Stimulated activated naive B cell treated with anti-CD40 and anti-IgM and Interleukin-4, amounts not matched to agents 10 μg/mL and 1 μg/mL and 100 μg/mL, for 72 hours (primary cell): ENCODE measurements around the gene TTC6.

ENCODE experiments used
- ATAC-seq, 2 donors: fragments of 150-1000 bp; cut with Tn5 transposase; replicated peaks; 2 replicates each; pipeline ENCODE4 v1.10.0; 2021; ENCODE audit warnings: moderate library complexity in 1 of 2
- DNase-seq: peaks from one replicate; pipeline ENCODE4 v3.0.0; 2021
- H3K27ac Mint-ChIP-seq: one replicate; pipeline ENCODE4 v1.8.0; 2022; ENCODE audit warnings: mild to moderate bottlenecking, mixed read lengths
- H3K27me3 Mint-ChIP-seq, 2 donors: one replicate each; pipeline ENCODE4 v1.8.0; 2022; ENCODE audit warnings: mixed read lengths in 2 of 2
- H3K36me3 Mint-ChIP-seq, 2 donors: one replicate each; pipeline ENCODE4 v1.8.0; 2022; ENCODE audit warnings: mixed read lengths in 2 of 2, mild to moderate bottlenecking in 1 of 2
- H3K4me1 Mint-ChIP-seq, 2 donors: one replicate each; pipeline ENCODE4 v1.8.0; 2022; ENCODE audit warnings: mixed read lengths in 2 of 2, mild to moderate bottlenecking in 1 of 2
- H3K4me3 Mint-ChIP-seq, 2 donors: one replicate each; pipeline ENCODE4 v1.8.0; 2022; ENCODE audit warnings: mild to moderate bottlenecking in 2 of 2, mixed read lengths in 2 of 2, moderate library complexity in 1 of 2
- H3K9me3 Mint-ChIP-seq, 2 donors: one replicate each; pipeline ENCODE4 v1.8.0; 2022; ENCODE audit warnings: mixed read lengths in 2 of 2, mild to moderate bottlenecking in 1 of 2

The TTC6 gene

GRCh38 chr14:37579274-37579673 lies 16.2 kb upstream of the TTC6 start:
- peaks cover 0 to 3% of the 10 kb centered on the region in 2 donors for H3K9me3 Mint-ChIP-seq
- ATAC-seq (no peak), DNase-seq (no peak)
- H3K4me1 Mint-ChIP-seq: peaks cover 0 to 2% of the 10 kb centered on the region in 2 donors
- no peaks in the 10 kb centered on the region for H3K36me3 Mint-ChIP-seq
- no peak overlapping the region for H3K4me3 Mint-ChIP-seq
- peaks cover 10 to 24% of the 10 kb centered on the region in 2 donors for H3K27me3 Mint-ChIP-seq
- H3K27ac Mint-ChIP-seq: no peak overlapping the region

GRCh38 chr14:37580146-37580545 lies 15.3 kb upstream of the TTC6 start:
- H3K27ac Mint-ChIP-seq: no peak overlapping the region
- H3K36me3 Mint-ChIP-seq: no peaks in the 10 kb centered on the region
- peaks cover 12 to 27% of the 10 kb centered on the region in 2 donors for H3K27me3 Mint-ChIP-seq
- no peak for DNase-seq
- no peak for ATAC-seq
- peaks cover 0 to 1% of the 10 kb centered on the region in 2 donors for H3K9me3 Mint-ChIP-seq
- H3K4me1 Mint-ChIP-seq: peaks cover 0 to 2% of the 10 kb centered on the region in 2 donors
- no peak overlapping the region for H3K4me3 Mint-ChIP-seq

DNA sequence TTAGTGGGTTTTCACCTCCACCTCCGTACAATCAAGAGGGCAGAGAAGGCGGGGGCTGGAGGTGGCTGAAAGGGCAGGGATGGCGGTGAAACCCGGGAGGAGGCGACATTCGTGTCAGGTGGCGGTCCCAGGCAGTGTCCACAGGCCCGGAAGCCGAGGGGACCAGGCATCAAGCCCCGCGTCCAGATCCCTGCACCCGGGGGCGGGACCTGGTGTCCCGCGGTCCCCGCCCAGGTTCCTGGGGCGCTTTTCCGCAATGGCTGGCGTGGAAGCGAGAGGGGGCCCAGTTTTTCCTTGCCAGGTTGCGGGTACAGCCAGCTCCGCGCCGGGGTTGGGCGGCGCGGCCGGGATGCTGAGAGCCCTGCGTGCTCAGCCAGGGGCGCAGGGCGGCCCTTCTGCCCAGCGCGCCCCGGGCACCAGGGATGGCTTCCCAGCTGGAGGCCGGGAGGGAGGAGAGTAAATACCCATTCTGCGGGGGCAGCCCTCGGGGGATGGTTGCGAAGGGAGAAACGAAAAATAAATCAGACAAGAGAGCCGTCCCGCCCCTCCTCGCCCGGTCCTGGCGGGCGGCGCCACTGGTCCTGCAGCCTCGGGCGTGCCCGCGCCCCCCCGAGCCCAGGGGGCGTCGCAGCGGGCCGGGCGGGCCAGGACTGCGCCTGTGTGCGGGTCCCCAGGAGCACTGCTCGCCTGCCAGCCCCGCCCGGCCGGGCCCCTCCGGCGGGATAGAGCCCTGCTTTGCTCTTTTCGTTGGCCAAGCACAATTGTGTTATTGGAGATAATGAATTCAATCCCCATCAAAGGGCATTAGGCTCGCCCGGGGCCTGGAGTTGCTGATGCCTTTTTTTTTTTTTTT lies 11.8 kb upstream of the TTC6 start:
- no peak overlapping the region for H3K4me3 Mint-ChIP-seq

DNA sequence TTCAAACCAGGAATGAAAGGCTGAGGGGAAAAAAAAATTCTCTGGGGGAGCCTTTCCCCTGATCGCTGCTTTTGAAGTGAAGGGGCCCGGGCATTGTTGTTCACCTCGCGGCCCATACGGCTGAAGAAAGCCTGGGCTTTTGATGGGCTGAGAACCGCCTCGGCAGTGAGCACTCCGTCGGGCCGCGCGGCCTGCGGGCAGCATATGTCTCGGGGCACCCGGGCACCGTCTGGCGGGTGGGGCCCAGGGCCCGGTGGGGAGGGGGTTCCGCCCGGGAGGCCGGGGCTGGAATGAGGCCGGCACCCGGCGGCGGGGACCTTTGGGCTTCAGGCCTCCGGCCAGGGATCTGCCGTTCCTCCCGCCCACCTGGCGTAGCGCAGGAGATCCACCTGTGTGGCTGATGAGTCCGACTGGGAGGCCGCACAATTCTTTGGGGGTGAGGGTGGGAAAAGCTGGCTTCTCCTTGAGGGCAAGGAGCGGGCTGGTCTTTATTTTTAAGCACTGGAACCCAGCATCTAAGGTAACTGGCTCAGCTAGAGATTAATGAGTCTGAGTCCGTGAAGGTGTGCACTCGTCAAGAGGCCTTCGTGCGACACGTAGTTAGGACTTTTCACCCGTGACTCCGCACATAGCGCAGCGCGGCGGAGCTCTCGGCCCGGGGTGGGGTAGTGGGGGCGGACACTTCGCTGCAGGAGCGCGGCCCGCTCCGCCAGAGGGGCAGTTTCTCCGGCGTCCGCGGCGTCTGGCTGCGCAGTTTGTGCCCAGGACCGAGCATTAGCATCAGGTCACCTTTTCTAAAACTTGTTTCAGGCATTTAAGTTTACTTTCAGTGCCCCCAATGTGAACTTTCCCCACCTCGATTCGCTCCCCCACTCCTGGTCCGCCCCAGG lies 11.0 kb upstream of the TTC6 start:
- Mint-ChIP-seq H3K27ac (no peak overlapping the region), H3K4me1 (peaks cover 0 to 2% of the 10 kb centered on the region in 2 donors), H3K27me3 (peaks cover 35 to 58% of the 10 kb centered on the region in 2 donors), H3K36me3 (no peaks in the 10 kb centered on the region), H3K9me3 (no peaks in the 10 kb centered on the region), H3K4me3 (no peak overlapping the region)
- DNase-seq (no peak), ATAC-seq (no peak)

More for the DNA sequence above, 11.8 kb upstream of the TTC6 start:
- H3K27ac Mint-ChIP-seq: no peak overlapping the region
- peaks cover 0 to 2% of the 10 kb centered on the region in 2 donors for H3K4me1 Mint-ChIP-seq
- H3K27me3 Mint-ChIP-seq: peaks cover 32 to 54% of the 10 kb centered on the region in 2 donors
- no peaks in the 10 kb centered on the region for H3K9me3 Mint-ChIP-seq
- DNase-seq: no peak
- H3K36me3 Mint-ChIP-seq: no peaks in the 10 kb centered on the region
- ATAC-seq: no peak

GRCh38 chr14:37585101-37585511 lies 10.3 kb upstream of the TTC6 start:
- peak overlapping the region; percentile 31 for H3K27ac Mint-ChIP-seq
- DNase-seq (no peak), ATAC-seq (no peak)
- H3K9me3 Mint-ChIP-seq: no peaks in the 10 kb centered on the region
- no peak overlapping the region for H3K4me3 Mint-ChIP-seq
- peaks cover 36 to 55% of the 10 kb centered on the region in 2 donors for H3K27me3 Mint-ChIP-seq
- H3K36me3 Mint-ChIP-seq: no peaks in the 10 kb centered on the region
- H3K4me1 Mint-ChIP-seq: peaks cover 0 to 2% of the 10 kb centered on the region in 2 donors

DNA sequence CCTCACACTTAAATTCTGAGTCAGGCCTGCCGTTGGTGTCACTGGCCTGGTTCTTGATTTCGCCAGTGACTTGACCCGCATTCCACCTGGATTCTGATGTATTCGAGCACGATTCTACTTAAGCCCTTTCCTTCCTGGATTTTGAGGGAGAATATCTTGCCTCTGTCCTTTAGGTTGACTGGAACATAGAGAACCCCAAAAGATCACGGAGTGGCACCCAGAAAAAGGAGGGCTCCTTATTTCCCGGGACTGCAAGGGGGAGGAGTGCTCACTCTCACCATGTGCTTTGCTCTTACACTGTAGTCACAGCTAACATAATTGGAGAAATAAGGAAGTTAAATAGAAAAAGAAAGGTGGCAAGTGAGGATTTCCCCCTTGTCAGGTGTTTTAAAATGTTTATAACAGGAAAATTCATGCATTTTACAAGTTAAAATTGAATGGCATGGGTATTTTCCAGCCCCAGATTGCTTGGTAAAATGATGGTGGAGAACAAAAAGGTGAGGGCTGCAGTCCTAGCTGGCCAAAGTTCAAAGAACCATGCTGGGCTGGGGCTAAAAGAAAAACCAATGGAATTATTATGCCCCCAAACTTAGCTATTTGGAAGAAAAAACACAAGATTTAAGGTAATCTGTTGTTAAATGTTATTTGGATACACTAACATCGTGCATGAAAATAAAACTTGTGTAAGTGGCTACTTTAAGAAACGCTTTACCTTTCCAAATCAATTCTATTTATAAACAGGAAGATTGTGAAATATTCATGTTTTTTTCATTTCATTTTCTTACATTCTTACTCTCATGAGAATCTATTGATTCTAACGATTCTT lies 9.2 kb upstream of the TTC6 start:
- ATAC-seq: no peak
- Mint-ChIP-seq H3K36me3 (peaks cover under 1 to 5% of the 10 kb centered on the region in 2 donors), H3K27ac (no peak overlapping the region), H3K4me1 (peaks cover 2% of the 10 kb centered on the region in 2 donors), H3K9me3 (peaks cover under 1% of the 10 kb centered on the region in 2 donors), H3K4me3 (no peak overlapping the region), H3K27me3 (peaks cover 43 to 61% of the 10 kb centered on the region in 2 donors)
- no peak for DNase-seq

DNA sequence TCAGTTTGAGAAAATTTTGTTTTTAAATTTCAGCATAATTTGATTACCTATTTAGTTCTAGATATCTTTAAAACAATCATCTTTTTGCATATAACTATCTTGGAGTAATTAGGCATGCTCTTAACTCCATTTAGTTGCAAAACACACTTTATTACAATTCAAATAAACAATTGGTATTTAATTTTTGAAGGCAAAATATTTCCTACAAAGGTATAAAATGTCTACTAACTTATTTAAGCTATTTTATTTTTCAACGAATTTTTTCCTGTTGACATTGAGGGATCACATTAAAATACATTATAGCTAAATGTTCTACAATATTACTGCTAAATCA lies 8.7 kb upstream of the TTC6 start:
- DNase-seq (no peak), ATAC-seq (no peak)
- peaks cover 3 to 9% of the 10 kb centered on the region in 2 donors for H3K36me3 Mint-ChIP-seq
- no peak overlapping the region for H3K4me3 Mint-ChIP-seq
- H3K27me3 Mint-ChIP-seq: peaks cover 47 to 67% of the 10 kb centered on the region in 2 donors
- H3K27ac Mint-ChIP-seq: no peak overlapping the region
- peaks cover 2 to 5% of the 10 kb centered on the region in 2 donors for H3K4me1 Mint-ChIP-seq
- peaks cover 3 to 4% of the 10 kb centered on the region in 2 donors for H3K9me3 Mint-ChIP-seq

GRCh38 chr14:37587131-37587803 lies 8.2 kb upstream of the TTC6 start:
- H3K4me3 Mint-ChIP-seq: no peak overlapping the region
- H3K4me1 Mint-ChIP-seq: peaks cover 2 to 10% of the 10 kb centered on the region in 2 donors
- H3K9me3 Mint-ChIP-seq: peaks cover 3 to 4% of the 10 kb centered on the region in 2 donors
- H3K36me3 Mint-ChIP-seq: peaks cover 3 to 9% of the 10 kb centered on the region in 2 donors
- DNase-seq: no peak
- no peak for ATAC-seq
- no peak overlapping the region for H3K27ac Mint-ChIP-seq
- peaks cover 51 to 72% of the 10 kb centered on the region in 2 donors for H3K27me3 Mint-ChIP-seq

GRCh38 chr14:37587881-37588666 lies 7.4 kb upstream of the TTC6 start:
- Mint-ChIP-seq H3K9me3 (peaks cover 4 to 5% of the 10 kb centered on the region in 2 donors), H3K4me1 (peaks cover 2 to 16% of the 10 kb centered on the region in 2 donors), H3K36me3 (peaks cover 3 to 14% of the 10 kb centered on the region in 2 donors), H3K4me3 (no peak overlapping the region), H3K27me3 (peaks cover 58 to 78% of the 10 kb centered on the region in 2 donors), H3K27ac (peak overlapping the region; percentile 56)
- ATAC-seq (no peak), DNase-seq (no peak)

GRCh38 chr14:37588667-37588955 lies 6.8 kb upstream of the TTC6 start:
- Mint-ChIP-seq H3K9me3 (peaks cover 4 to 5% of the 10 kb centered on the region in 2 donors), H3K27ac (peak overlapping the region; percentile 56), H3K4me3 (no peak overlapping the region)

DNA sequence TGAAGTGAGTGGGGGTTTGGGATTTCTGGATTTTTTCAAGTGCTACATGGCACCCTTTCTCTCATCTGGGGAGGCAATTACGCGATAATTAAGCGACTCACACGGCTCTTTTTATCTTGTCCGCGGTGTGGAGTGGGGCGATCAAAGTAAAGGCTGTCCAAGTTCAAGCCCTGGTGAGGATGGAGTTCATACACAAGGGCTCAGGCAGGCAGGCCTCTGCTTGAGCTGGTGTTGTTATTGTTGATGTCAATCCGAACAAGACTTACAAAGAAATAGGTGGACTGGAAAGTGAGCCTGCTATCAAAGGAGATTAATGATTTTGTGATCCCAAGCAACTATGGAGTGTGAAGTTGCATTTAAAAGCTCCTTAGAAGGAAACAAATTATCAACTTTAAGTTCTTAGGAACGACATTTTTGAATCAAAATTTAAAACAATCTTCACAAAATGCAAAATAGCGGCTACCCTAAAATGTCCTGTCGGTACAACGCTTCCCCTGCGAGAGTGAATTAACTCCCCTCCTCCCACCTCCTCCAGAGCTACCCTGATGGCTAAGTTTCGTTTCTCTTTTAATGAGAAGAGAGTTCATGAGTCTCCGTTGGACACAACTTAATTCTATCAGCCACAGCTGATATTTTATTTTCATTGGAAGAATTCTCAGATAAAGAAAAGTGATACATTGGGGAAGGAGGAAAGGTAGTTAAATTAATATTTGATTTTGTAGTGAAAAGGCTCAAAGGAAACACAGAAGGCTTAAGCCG lies 6.3 kb upstream of the TTC6 start:
- H3K4me3 Mint-ChIP-seq: no peak overlapping the region
- H3K9me3 Mint-ChIP-seq: peaks cover 4 to 7% of the 10 kb centered on the region in 2 donors
- H3K36me3 Mint-ChIP-seq: peaks cover 4 to 17% of the 10 kb centered on the region in 2 donors
- DNase-seq (no peak), ATAC-seq (no peak)
- no peak overlapping the region for H3K27ac Mint-ChIP-seq
- H3K4me1 Mint-ChIP-seq: peaks cover 2 to 18% of the 10 kb centered on the region in 2 donors
- peaks cover 58 to 78% of the 10 kb centered on the region in 2 donors for H3K27me3 Mint-ChIP-seq

More at GRCh38 chr14:37588667-37588955, 6.8 kb upstream of the TTC6 start:
- Mint-ChIP-seq H3K4me1 (peaks cover 0 to 16% of the 10 kb centered on the region in 2 donors), H3K27me3 (peaks cover 54 to 74% of the 10 kb centered on the region in 2 donors), H3K36me3 (peaks cover 3 to 14% of the 10 kb centered on the region in 2 donors)
- no peak for DNase-seq
- no peak for ATAC-seq

DNA sequence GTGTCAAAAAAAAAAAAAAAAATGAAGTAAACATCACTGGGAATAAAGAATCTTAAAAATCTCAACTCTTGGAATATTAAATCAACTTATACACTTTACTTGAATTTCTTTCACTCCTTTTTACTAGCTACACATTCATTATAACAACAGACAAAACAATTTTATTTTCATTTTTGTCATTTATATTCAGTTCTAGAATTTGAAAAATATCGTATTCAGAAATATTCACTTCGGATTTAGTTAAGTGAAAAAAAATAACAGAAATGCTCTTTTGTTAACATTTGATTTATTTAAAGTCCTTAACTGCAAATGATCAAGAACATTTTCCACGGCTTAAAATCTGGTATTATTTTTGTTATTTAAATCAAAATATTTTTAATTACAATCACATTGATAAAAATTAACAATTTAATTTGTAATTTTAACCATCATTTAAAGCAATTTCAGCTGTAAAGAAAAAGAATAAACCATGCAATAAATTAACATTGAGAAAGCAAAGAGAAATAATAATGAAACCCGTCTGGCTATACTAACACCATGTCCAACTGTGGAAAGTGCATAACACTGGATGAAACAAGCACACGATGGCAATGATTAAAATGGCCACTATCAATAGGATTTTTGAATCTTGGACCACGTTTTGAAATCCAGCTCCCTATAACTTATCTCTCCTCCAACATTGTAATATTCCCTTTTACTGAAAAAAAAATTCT lies 5.6 kb upstream of the TTC6 start:
- H3K9me3 Mint-ChIP-seq: peaks cover 4 to 8% of the 10 kb centered on the region in 2 donors
- peaks cover 63 to 85% of the 10 kb centered on the region in 2 donors for H3K27me3 Mint-ChIP-seq
- H3K27ac Mint-ChIP-seq: no peak overlapping the region
- DNase-seq (no peak), ATAC-seq (no peak)
- H3K4me3 Mint-ChIP-seq: no peak overlapping the region
- peaks cover 6 to 20% of the 10 kb centered on the region in 2 donors for H3K4me1 Mint-ChIP-seq
- peaks cover 7 to 18% of the 10 kb centered on the region in 2 donors for H3K36me3 Mint-ChIP-seq
